ENCODE measurements around the gene CEP350. TPM values are rescaled to one million over a fixed set of nuclear protein-coding genes. Genes with fewer than 3 reads are reported as not detected.

The CEP350 gene
- polyA plus RNA-seq, 2 of the 4 experiments (the other 2 are of a cell fraction): 6.4 to 22.6 TPM

- no peak overlapping the region for H3K4me2 ChIP-seq
- FAIRE-seq (no peak), DNase-seq (ENCODE audit: low read depth in 1 of 2, low spot score in 1 of 2) (no peak), ATAC-seq (no peak)
- 91% methylated on average over 1 of the region's 1 CpG for WGBS (ENCODE audit: missing lambda C conversion rate)
- no peaks in the 10 kb centered on the region for H3K4me1 ChIP-seq
- no peak for TF ChIP-seq RCOR1 (IDR thresholded peaks at IDR 0.05; ENCODE audit: low read depth, low read length)
- no peak for TF ChIP-seq POLR2A (IDR thresholded peaks at IDR 0.05; ENCODE audit: low read length)
- TF ChIP-seq USF2 (IDR thresholded peaks at IDR 0.05): no peak
- TF ChIP-seq NPAS2 (CRISPR knock-in tag; IDR thresholded peaks at IDR 0.05; ENCODE audit: borderline replicate concordance): no peak
- no peak for TF ChIP-seq MAZ (IDR thresholded peaks at IDR 0.05; ENCODE audit: borderline replicate concordance, low read depth, low read length)
- TF ChIP-seq REST (IDR thresholded peaks at IDR 0.05): no peak
- TF ChIP-seq BCL3 (IDR thresholded peaks at IDR 0.05): no peak
- no peak for TF ChIP-seq ZNF302 (CRISPR knock-in tag; IDR thresholded peaks at IDR 0.05)
- no peak for TF ChIP-seq HOXA7 (CRISPR knock-in tag; IDR thresholded peaks at IDR 0.05)
- no peaks in the 10 kb centered on the region for H3K9me3 ChIP-seq
- no peak overlapping the region for H3K27ac ChIP-seq
- no peak overlapping the region for H3K4me3 ChIP-seq
- POLR2A ChIA-PET: no interaction called here
- CTCF ChIA-PET: interaction anchor here (0.7 to 1.0 kb wide), 3 partner anchors 181 to 289 kb away, joined by 3 read pairs; no protein-coding TSS in a partner anchor
Measured at GRCh38 chr1:179996099-179996498, 41.5 kb downstream of the CEP350 start.

GRCh38 chr1:180000575-180000974 is 46.0 kb downstream of the CEP350 start:
- H3K9me3 ChIP-seq: no peaks in the 10 kb centered on the region
- no peak overlapping the region for H3K4me3 ChIP-seq
- CTCF ChIA-PET: no interaction called here
- no peak overlapping the region for H3K4me2 ChIP-seq
- TF ChIP-seq CEBPB (IDR thresholded peaks at IDR 0.05) (no peak), HOXB5 (CRISPR knock-in tag; IDR thresholded peaks at IDR 0.05) (no peak), HEYL (CRISPR knock-in tag; IDR thresholded peaks at IDR 0.05) (no peak), HMGXB4 (CRISPR knock-in tag; IDR thresholded peaks at IDR 0.05; ENCODE audit: borderline replicate concordance) (no peak), MAX (IDR thresholded peaks at IDR 0.05) (no peak), CHD2 (IDR thresholded peaks at IDR 0.05; ENCODE audit: low read length, partially characterized antibody) (no peak), SMC3 (IDR thresholded peaks at IDR 0.05) (no peak), KDM1A (IDR thresholded peaks at IDR 0.05; ENCODE audit: low read depth) (no peak), HES2 (IDR thresholded peaks at IDR 0.05) (no peak), POLR2AphosphoS2 (conservative IDR thresholded peaks at IDR 0.05; ENCODE audit: low read length) (no peak), FOXS1 (CRISPR knock-in tag; IDR thresholded peaks at IDR 0.05) (no peak), MAFK (IDR thresholded peaks at IDR 0.05; ENCODE audit: partially characterized antibody) (no peak), ZSCAN20 (CRISPR knock-in tag; IDR thresholded peaks at IDR 0.05) (no peak), E2F6 (IDR thresholded peaks at IDR 0.05; ENCODE audit: borderline replicate concordance, low read depth) (no peak), MAZ (IDR thresholded peaks at IDR 0.05; ENCODE audit: borderline replicate concordance, low read depth, low read length) (no peak), EHMT2 (IDR thresholded peaks at IDR 0.05; ENCODE audit: low read depth) (no peak), CBX2 (IDR thresholded peaks at IDR 0.05; ENCODE audit: borderline replicate concordance, low read depth) (no peak)
- FAIRE-seq (no peak), ATAC-seq (no peak), DNase-seq (ENCODE audit: low read depth in 1 of 2, low spot score in 1 of 2) (no peak)
- POLR2A ChIA-PET: no interaction called here
- 90% methylated on average over 2 of the region's 2 CpGs for WGBS (ENCODE audit: missing lambda C conversion rate)
- H3K4me1 ChIP-seq: no peaks in the 10 kb centered on the region
- no peak overlapping the region for H3K27ac ChIP-seq

All from A549 (cell line).